ENCODE measurements around the gene APOLD1. TPM values are rescaled to one million over a fixed set of nuclear protein-coding genes. Genes with fewer than 3 reads are reported as not detected.

Gene APOLD1
- polyA plus RNA-seq, 2 donors = 0.77 to 2.4 TPM

Other genes starting within 250 kb of the APOLD1 start
- gene DUSP16, start 222.8 kb upstream of the APOLD1 start, polyA plus RNA-seq = 1 to 10 TPM; 6.3 to 9.2 TPM
- gene CREBL2, start 173.8 kb upstream of the APOLD1 start, polyA plus RNA-seq = 1 to 10 TPM; 5.5 to 8.1 TPM
- gene GPR19, start 89.5 kb upstream of the APOLD1 start, polyA plus RNA-seq = under 1 TPM; 0.20 to 0.24 TPM
- gene CDKN1B, start 68.3 kb upstream of the APOLD1 start, polyA plus RNA-seq = 10 to 100 TPM; 17.5 to 26.2 TPM
- gene DDX47, start 27.7 kb downstream of the APOLD1 start, polyA plus RNA-seq = 10 to 100 TPM; 17.7 to 33.4 TPM
- gene GPRC5A, start 105.9 kb downstream of the APOLD1 start, polyA plus RNA-seq = 10 to 100 TPM; 15.0 to 15.4 TPM
- under 1 TPM; 0.31 to 0.69 TPM for gene GPRC5D, start 166.5 kb downstream of the APOLD1 start, polyA plus RNA-seq
- gene HEBP1, start 214.6 kb downstream of the APOLD1 start, polyA plus RNA-seq = 10 to 100 TPM; 28.6 to 39.1 TPM